GM23338 (cell line): Measurements from ENCODE around the gene CFAP47.

Experiments
- CTCF ChIP-seq, 2 experiments: fragments of 200-600 bp in 1 of 2; sonication (generic) in 1 of 2; conservative IDR thresholded peaks; 2 replicates each; pipeline versions ENCODE4 v1.5.1 to v1.6.1; 2016 to 2017; ENCODE audit warnings: antibody characterized with exemption in 2 of 2, low read depth in 2 of 2, mild to moderate bottlenecking in 2 of 2, moderate library complexity in 1 of 2
- POLR2AphosphoS5 ChIP-seq: IDR thresholded peaks from 2 replicates; pipeline ENCODE4 v1.6.1; 2016; ENCODE audit warnings: antibody characterized with exemption, low read depth

GRCh38 chrX:35880601-35881000 lies 38.9 kb upstream of the CFAP47 start:
- no peak for TF ChIP-seq CTCF (conservative IDR thresholded peaks at IDR 0.05; ENCODE audit: low read depth in 2 of 2)
- no peak for TF ChIP-seq POLR2AphosphoS5
